Measurements from ENCODE around the gene CCND1. TPM values are rescaled to one million over a fixed set of nuclear protein-coding genes. Genes with fewer than 3 reads are reported as not detected.

The CCND1 gene
- total and polyA plus RNA-seq, 9 of the 15 experiments (the other 6 are each of a cell fraction or from before 2014, with no cell fraction given): 0.04 to 23.3 (median 3.8) TPM

DNA sequence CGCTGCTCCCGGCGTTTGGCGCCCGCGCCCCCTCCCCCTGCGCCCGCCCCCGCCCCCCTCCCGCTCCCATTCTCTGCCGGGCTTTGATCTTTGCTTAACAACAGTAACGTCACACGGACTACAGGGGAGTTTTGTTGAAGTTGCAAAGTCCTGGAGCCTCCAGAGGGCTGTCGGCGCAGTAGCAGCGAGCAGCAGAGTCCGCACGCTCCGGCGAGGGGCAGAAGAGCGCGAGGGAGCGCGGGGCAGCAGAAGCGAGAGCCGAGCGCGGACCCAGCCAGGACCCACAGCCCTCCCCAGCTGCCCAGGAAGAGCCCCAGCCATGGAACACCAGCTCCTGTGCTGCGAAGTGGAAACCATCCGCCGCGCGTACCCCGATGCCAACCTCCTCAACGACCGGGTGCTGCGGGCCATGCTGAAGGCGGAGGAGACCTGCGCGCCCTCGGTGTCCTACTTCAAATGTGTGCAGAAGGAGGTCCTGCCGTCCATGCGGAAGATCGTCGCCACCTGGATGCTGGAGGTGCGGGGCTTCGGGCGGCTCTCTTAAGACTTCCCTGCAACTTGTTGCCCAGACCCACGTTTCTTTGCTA is at the start of gene CCND1 (continued):
- TF ChIP-seq HNRNPH1 (optimal IDR thresholded peaks at IDR 0.05; ENCODE audit: low read depth, low read length) (no peak), MCM5 (IDR thresholded peaks at IDR 0.05; ENCODE audit: low read depth) (no peak), ZNF431 (CRISPR knock-in tag; IDR thresholded peaks at IDR 0.05) (no peak), CBX8 (IDR thresholded peaks at IDR 0.05; ENCODE audit: borderline replicate concordance, extremely low read depth, low read depth, low read length, poor library complexity, severe bottlenecking) (no peak), SOX6 (IDR thresholded peaks at IDR 0.05) (no peak), ZNF143 (CRISPR knock-in tag; IDR thresholded peaks at IDR 0.05) (no peak), ZNF41 (CRISPR knock-in tag; conservative IDR thresholded peaks at IDR 0.05) (no peak), NCOA2 (IDR thresholded peaks at IDR 0.05; ENCODE audit: partially characterized antibody in 2 of 2) (no peak), TEAD2 (tag; IDR thresholded peaks at IDR 0.05) (no peak), EWSR1 (IDR thresholded peaks at IDR 0.05; ENCODE audit: borderline replicate concordance, low read depth, partially characterized antibody) (no peak), PCBP1 (IDR thresholded peaks at IDR 0.05; ENCODE audit: low read depth, low read length, poor library complexity, severe bottlenecking) (no peak), ZNF212 (CRISPR knock-in tag; IDR thresholded peaks at IDR 0.05) (no peak), POLR2G (IDR thresholded peaks at IDR 0.05; ENCODE audit: low read depth, low read length) (peak; percentile 89), EHMT2 (IDR thresholded peaks at IDR 0.05) (no peak), SMARCB1 (IDR thresholded peaks at IDR 0.05; ENCODE audit: insufficient read length, low read depth) (no peak), ZNF263 (CRISPR knock-in tag; IDR thresholded peaks at IDR 0.05; ENCODE audit: borderline replicate concordance) (no peak)
- TF ChIP-seq, protein P1, sequence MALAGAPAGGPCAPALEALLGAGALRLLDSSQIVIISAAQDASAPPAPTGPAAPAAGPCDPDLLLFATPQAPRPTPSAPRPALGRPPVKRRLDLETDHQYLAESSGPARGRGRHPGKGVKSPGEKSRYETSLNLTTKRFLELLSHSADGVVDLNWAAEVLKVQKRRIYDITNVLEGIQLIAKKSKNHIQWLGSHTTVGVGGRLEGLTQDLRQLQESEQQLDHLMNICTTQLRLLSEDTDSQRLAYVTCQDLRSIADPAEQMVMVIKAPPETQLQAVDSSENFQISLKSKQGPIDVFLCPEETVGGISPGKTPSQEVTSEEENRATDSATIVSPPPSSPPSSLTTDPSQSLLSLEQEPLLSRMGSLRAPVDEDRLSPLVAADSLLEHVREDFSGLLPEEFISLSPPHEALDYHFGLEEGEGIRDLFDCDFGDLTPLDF (CRISPR knock-in tag; IDR thresholded peaks at IDR 0.05): no peak
- TF ChIP-seq, protein P2, sequence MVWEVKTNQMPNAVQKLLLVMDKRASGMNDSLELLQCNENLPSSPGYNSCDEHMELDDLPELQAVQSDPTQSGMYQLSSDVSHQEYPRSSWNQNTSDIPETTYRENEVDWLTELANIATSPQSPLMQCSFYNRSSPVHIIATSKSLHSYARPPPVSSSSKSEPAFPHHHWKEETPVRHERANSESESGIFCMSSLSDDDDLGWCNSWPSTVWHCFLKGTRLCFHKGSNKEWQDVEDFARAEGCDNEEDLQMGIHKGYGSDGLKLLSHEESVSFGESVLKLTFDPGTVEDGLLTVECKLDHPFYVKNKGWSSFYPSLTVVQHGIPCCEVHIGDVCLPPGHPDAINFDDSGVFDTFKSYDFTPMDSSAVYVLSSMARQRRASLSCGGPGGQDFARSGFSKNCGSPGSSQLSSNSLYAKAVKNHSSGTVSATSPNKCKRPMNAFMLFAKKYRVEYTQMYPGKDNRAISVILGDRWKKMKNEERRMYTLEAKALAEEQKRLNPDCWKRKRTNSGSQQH (CRISPR knock-in tag; IDR thresholded peaks at IDR 0.05): no peak
- TF ChIP-seq, protein P3, sequence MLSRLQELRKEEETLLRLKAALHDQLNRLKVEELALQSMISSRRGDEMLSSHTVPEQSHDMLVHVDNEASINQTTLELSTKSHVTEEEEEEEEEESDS (CRISPR knock-in tag; IDR thresholded peaks at IDR 0.05): no peak
- TF ChIP-seq, protein P4, sequence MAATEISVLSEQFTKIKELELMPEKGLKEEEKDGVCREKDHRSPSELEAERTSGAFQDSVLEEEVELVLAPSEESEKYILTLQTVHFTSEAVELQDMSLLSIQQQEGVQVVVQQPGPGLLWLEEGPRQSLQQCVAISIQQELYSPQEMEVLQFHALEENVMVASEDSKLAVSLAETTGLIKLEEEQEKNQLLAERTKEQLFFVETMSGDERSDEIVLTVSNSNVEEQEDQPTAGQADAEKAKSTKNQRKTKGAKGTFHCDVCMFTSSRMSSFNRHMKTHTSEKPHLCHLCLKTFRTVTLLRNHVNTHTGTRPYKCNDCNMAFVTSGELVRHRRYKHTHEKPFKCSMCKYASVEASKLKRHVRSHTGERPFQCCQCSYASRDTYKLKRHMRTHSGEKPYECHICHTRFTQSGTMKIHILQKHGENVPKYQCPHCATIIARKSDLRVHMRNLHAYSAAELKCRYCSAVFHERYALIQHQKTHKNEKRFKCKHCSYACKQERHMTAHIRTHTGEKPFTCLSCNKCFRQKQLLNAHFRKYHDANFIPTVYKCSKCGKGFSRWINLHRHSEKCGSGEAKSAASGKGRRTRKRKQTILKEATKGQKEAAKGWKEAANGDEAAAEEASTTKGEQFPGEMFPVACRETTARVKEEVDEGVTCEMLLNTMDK (IDR thresholded peaks at IDR 0.05; ENCODE audit: borderline replicate concordance, insufficient read depth, low read depth, low read length, poor library complexity, severe bottlenecking): peak; percentile 43
- TF ChIP-seq, protein P5, sequence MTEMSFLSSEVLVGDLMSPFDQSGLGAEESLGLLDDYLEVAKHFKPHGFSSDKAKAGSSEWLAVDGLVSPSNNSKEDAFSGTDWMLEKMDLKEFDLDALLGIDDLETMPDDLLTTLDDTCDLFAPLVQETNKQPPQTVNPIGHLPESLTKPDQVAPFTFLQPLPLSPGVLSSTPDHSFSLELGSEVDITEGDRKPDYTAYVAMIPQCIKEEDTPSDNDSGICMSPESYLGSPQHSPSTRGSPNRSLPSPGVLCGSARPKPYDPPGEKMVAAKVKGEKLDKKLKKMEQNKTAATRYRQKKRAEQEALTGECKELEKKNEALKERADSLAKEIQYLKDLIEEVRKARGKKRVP (CRISPR knock-in tag; IDR thresholded peaks at IDR 0.05): no peak
- TF ChIP-seq, protein P6, sequence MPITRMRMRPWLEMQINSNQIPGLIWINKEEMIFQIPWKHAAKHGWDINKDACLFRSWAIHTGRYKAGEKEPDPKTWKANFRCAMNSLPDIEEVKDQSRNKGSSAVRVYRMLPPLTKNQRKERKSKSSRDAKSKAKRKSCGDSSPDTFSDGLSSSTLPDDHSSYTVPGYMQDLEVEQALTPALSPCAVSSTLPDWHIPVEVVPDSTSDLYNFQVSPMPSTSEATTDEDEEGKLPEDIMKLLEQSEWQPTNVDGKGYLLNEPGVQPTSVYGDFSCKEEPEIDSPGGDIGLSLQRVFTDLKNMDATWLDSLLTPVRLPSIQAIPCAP (CRISPR knock-in tag; IDR thresholded peaks at IDR 0.05; ENCODE audit: borderline replicate concordance): no peak
